ENCODE data around the gene NOP14.

GRCh38 chr4:2907226-2907625, 56.0 kb downstream of the NOP14 start:
- no peak for TF ChIP-seq CTCF (IDR thresholded peaks at IDR 0.05; ENCODE audit: control extremely low read depth in 1 of 3, insufficient read depth in 1 of 3, low read depth in 1 of 3, low read length in 3 of 3)
- TF ChIP-seq KDM1A (IDR thresholded peaks at IDR 0.05; ENCODE audit: borderline replicate concordance, low read length) = no peak
- no peak for TF ChIP-seq SP1 (IDR thresholded peaks at IDR 0.05; ENCODE audit: low read depth, low read length)
- no peak for TF ChIP-seq CHD2 (IDR thresholded peaks at IDR 0.05; ENCODE audit: low read length)
- no peak for TF ChIP-seq JUND (IDR thresholded peaks at IDR 0.05; ENCODE audit: low read length)
- TF ChIP-seq E2F6 (IDR thresholded peaks at IDR 0.05) = no peak
